MCF 10A (cell line): ENCODE measurements around the gene TMED10. TPM values are rescaled to one million over a fixed set of nuclear protein-coding genes. Genes with fewer than 3 reads are reported as not detected.

ENCODE experiments used
- BruUV-seq: library from RNA; stranded (reverse); fragments of 400-500 nt; replicated peaks from 2 replicates; lab custom pipeline; 2021; lab: Mats Ljungman, UMichigan
- CTCF ChIA-PET: fragments of 300-600 bp; sonication (Branson Sonifier 250); formaldehyde crosslinking; extraction: SDS; loops from one replicate; lab custom pipeline; 2021; ENCODE audit warnings: antibody characterized with exemption, inconsistent platforms; lab: Yijun Ruan, JAX
- POLR2A ChIA-PET: fragments of 300-600, 350-650 bp; sonication (Branson Sonifier 250); formaldehyde crosslinking; extraction: SDS; loops from one replicate; lab custom pipeline; 2020; ENCODE audit warnings: antibody characterized with exemption, inconsistent platforms; lab: Yijun Ruan, JAX
- DNase-seq: peaks from one replicate; pipeline ENCODE4 v3.0.0-alpha.2; 2018; ENCODE audit not compliant: unreplicated experiment
- H3K27ac Mint-ChIP-seq: one replicate; pipeline ENCODE4 v1.8.0; 2022; ENCODE audit warnings: mild to moderate bottlenecking, low read depth, mixed read lengths; ENCODE audit not compliant: unreplicated experiment
- H3K27me3 Mint-ChIP-seq: one replicate; pipeline ENCODE4 v1.8.0; 2022; ENCODE audit warnings: mixed read lengths; ENCODE audit not compliant: insufficient read depth, unreplicated experiment
- H3K36me3 Mint-ChIP-seq: one replicate; pipeline ENCODE4 v1.8.0; 2022; ENCODE audit warnings: mild to moderate bottlenecking, moderate library complexity, mixed read lengths; ENCODE audit not compliant: insufficient read depth, unreplicated experiment
- H3K4me1 Mint-ChIP-seq: one replicate; pipeline ENCODE4 v1.8.0; 2022; ENCODE audit warnings: mixed read lengths; ENCODE audit not compliant: insufficient read depth, unreplicated experiment
- H3K4me3 Mint-ChIP-seq: one replicate; pipeline ENCODE4 v1.8.0; 2022; ENCODE audit warnings: mild to moderate bottlenecking, moderate library complexity, mixed read lengths; ENCODE audit not compliant: unreplicated experiment
- H3K9me3 Mint-ChIP-seq: one replicate; pipeline ENCODE4 v1.8.0; 2022; ENCODE audit warnings: mixed read lengths; ENCODE audit not compliant: unreplicated experiment
- CTCF ChIP-seq: fragments of 200-600 bp; IDR thresholded peaks from one replicate; pipeline ENCODE4 v1.8.0; 2022; ENCODE audit warnings: antibody characterized with exemption, mild to moderate bottlenecking; ENCODE audit not compliant: unreplicated experiment
- intact Hi-C: fragments of 100-400 bp; cut with micrococcal nuclease; formaldehyde crosslinking; loops from 2 replicates; pipeline ENCODE4 v1.14.1; 2022
- total RNA-seq: library from RNA; stranded (reverse); gene quantifications from 2 replicates; pipeline ENCODE4 v1.2.3, GENCODE V29; 2022

Gene TMED10
- total RNA-seq, 1 experiment from 2014 or later, result 454 TPM

DNA sequence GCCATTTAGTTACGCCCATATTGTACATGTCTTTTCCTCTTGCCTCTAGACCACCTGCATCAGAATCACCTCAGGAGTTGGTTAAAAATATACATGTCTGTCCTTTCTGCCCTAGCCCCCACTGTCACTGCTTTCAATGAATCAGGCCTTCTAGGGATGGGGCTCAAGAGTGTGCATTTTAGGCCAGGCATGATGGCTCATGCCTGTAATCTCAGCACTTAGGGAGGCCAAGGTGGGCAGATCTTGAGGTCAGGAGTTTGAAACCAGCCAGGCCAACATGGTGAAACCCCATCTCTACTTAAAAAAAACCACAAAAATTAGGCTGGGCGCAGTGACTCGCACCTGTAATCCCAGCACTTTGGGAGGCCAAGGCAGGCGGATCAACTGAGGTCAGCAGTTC is 13.6 kb upstream of the TMED10 start:
- no peak for TF ChIP-seq CTCF

GRCh38 chr14:75188520-75189268 is 12.3 kb upstream of the TMED10 start:
- Mint-ChIP-seq H3K9me3 (no peaks in the 10 kb centered on the region), H3K36me3 (no peaks in the 10 kb centered on the region), H3K27ac (no peak overlapping the region), H3K4me3 (no peak overlapping the region), H3K27me3 (no peaks in the 10 kb centered on the region), H3K4me1 (peaks cover 6% of the 10 kb centered on the region)
- DNase-seq, result no peak
- no peak for TF ChIP-seq CTCF
- BruUV-seq, result no TSS peak
- ChIA-PET CTCF (interaction anchor here (0.6 kb wide), 1 partner anchor 40 kb away, joined by 3 read pairs; no protein-coding TSS in a partner anchor), POLR2A (interaction anchor here (0.8 to 1.3 kb wide), 2 partner anchors 12 to 66 kb away, joined by 3 read pairs; no protein-coding TSS in a partner anchor)
- intact Hi-C loops, result no loop called here

More for the DNA sequence above, 13.6 kb upstream of the TMED10 start:
- H3K9me3 Mint-ChIP-seq, result no peaks in the 10 kb centered on the region
- intact Hi-C loops, result no loop called here
- CTCF ChIA-PET, result no interaction called here
- no peaks in the 10 kb centered on the region for H3K36me3 Mint-ChIP-seq
- H3K27ac Mint-ChIP-seq, result no peak overlapping the region
- no peaks in the 10 kb centered on the region for H3K27me3 Mint-ChIP-seq
- no peak overlapping the region for H3K4me3 Mint-ChIP-seq
- peaks cover 6% of the 10 kb centered on the region for H3K4me1 Mint-ChIP-seq
- POLR2A ChIA-PET, result interaction anchor here (0.7 kb wide), 1 partner anchor 109 kb away, joined by 5 read pairs; no protein-coding TSS in a partner anchor
- DNase-seq, result no peak
- no TSS peak for BruUV-seq

- no peaks in the 10 kb centered on the region for H3K36me3 Mint-ChIP-seq
- H3K27me3 Mint-ChIP-seq, result no peaks in the 10 kb centered on the region
- intact Hi-C loops, result no loop called here
- no peaks in the 10 kb centered on the region for H3K9me3 Mint-ChIP-seq
- CTCF ChIA-PET, result interaction anchor here (0.6 kb wide), 1 partner anchor 40 kb away, joined by 3 read pairs; no protein-coding TSS in a partner anchor
- no peak overlapping the region for H3K4me3 Mint-ChIP-seq
- TF ChIP-seq CTCF, result no peak
- peaks cover 12% of the 10 kb centered on the region for H3K4me1 Mint-ChIP-seq
- H3K27ac Mint-ChIP-seq, result no peak overlapping the region
- no TSS peak for BruUV-seq
- DNase-seq, result no peak
- POLR2A ChIA-PET, result interaction anchor here (1.3 kb wide), 1 partner anchor 11 kb away, joined by 3 read pairs; no protein-coding TSS in a partner anchor
Observed at GRCh38 chr14:75188086-75188485, 11.7 kb upstream of the TMED10 start.

GRCh38 chr14:75186953-75187352 is 10.5 kb upstream of the TMED10 start:
- POLR2A ChIA-PET, result interaction anchor here (0.6 to 1.7 kb wide), 2 partner anchors 21 to 90 kb away, joined by 3 to 4 read pairs; no protein-coding TSS in a partner anchor
- Mint-ChIP-seq H3K36me3 (no peaks in the 10 kb centered on the region), H3K27me3 (no peaks in the 10 kb centered on the region), H3K4me3 (no peak overlapping the region), H3K9me3 (no peaks in the 10 kb centered on the region), H3K27ac (no peak overlapping the region), H3K4me1 (peaks cover 20% of the 10 kb centered on the region)
- BruUV-seq, result no TSS peak
- DNase-seq, result no peak
- no peak for TF ChIP-seq CTCF
- CTCF ChIA-PET, result interaction anchor here (0.6 to 1.2 kb wide), 2 partner anchors 97 to 722 kb away, joined by 3 to 4 read pairs; no protein-coding TSS in a partner anchor
- intact Hi-C loops, result no loop called here
